GM12878 (cell line): ENCODE results near the gene ERC1. TPM values are rescaled to one million over a fixed set of nuclear protein-coding genes. Genes with fewer than 3 reads are reported as not detected.

Source experiments
- ATAC-seq: fragments of 200-7000 bp; cut with Tn5 transposase; 3 replicates; pipeline ENCODE4 v1.9.1; 2020; ENCODE audit warnings: mild to moderate bottlenecking, moderate library complexity
- BruUV-seq: library from RNA; stranded (reverse); fragments of 400-500 nt; replicated peaks from 2 replicates; lab custom pipeline; 2021; lab: Mats Ljungman, UMichigan
- CTCF ChIA-PET: fragments of 300-600 bp; sonication (Branson Sonifier 250); formaldehyde crosslinking; extraction: SDS; loops from one replicate; lab custom pipeline; 2021; ENCODE audit warnings: inconsistent platforms; lab: Yijun Ruan, JAX
- POLR2A ChIA-PET: fragments of 350-600 bp; formaldehyde crosslinking; extraction: SDS; loops from one replicate; lab custom pipeline; 2021; ENCODE audit warnings: inconsistent platforms; lab: Charles Lee
- RAD21 ChIA-PET: fragments of 300-600 bp; sonication (Branson Sonifier 250); formaldehyde crosslinking; loops from one replicate; lab custom pipeline; 2023; ENCODE audit warnings: antibody characterized with exemption; ENCODE audit not compliant: unreplicated experiment; lab: Charles Lee
- SMC1A ChIA-PET: fragments of 300-600 bp; sonication (Branson Sonifier 250); formaldehyde crosslinking; loops from one replicate; lab custom pipeline; 2023; ENCODE audit not compliant: unreplicated experiment, uncharacterized antibody; lab: Charles Lee
- DNase-seq: peaks from one replicate; pipeline ENCODE4 v3.0.0-alpha.2; 2011; ENCODE audit warnings: low read depth, low spot score
- FAIRE-seq: peaks from 3 replicates; lab custom pipeline; 2011; peaks lifted over from hg19 to GRCh38; lab: Jason Lieb, UNC
- H2AFZ ChIP-seq: 2 replicates; pipeline ENCODE4 v1.6.0; 2011; ENCODE audit warnings: low read depth, low read length, control low read depth; ENCODE audit not compliant: control insufficient read depth
- H3K27ac ChIP-seq: 2 replicates; pipeline ENCODE4 v1.5.1; 2011; ENCODE audit warnings: control low read depth; ENCODE audit not compliant: control insufficient read depth, insufficient read depth
- H3K27me3 ChIP-seq, 2 experiments: replicated peaks in 1 of 2; 2 replicates each; pipeline versions ENCODE4 v1.6.0 to v1.6.1; 2011; ENCODE audit warnings: low read length in 1 of 2; ENCODE audit not compliant: control insufficient read depth in 2 of 2, insufficient read depth in 2 of 2
- H3K36me3 ChIP-seq, 2 experiments: 2 replicates each; pipeline ENCODE4 v1.5.1; 2011; ENCODE audit warnings: low read length in 1 of 2; ENCODE audit not compliant: control insufficient read depth in 2 of 2, insufficient read depth in 2 of 2
- H3K4me1 ChIP-seq: 2 replicates; pipeline ENCODE4 v1.6.1; 2011; ENCODE audit warnings: mild to moderate bottlenecking, low read length, moderate library complexity, mixed read lengths; ENCODE audit not compliant: control insufficient read depth, insufficient read depth
- H3K4me2 ChIP-seq: 2 replicates; pipeline ENCODE4 v1.6.0; 2011; ENCODE audit warnings: control low read depth; ENCODE audit not compliant: control insufficient read depth, insufficient read depth
- H3K4me3 ChIP-seq: fragments of 200-600 bp; sonication (generic); 2 replicates; pipeline ENCODE4 v1.5.1; 2016
- H3K79me2 ChIP-seq: 2 replicates; pipeline ENCODE4 v1.6.0; 2011; ENCODE audit warnings: low read length; ENCODE audit not compliant: control insufficient read depth, insufficient read depth
- H3K9ac ChIP-seq: 2 replicates; pipeline ENCODE4 v1.8.0; 2011; ENCODE audit warnings: low read length, control low read depth, mixed read lengths; ENCODE audit not compliant: control insufficient read depth, insufficient read depth
- H3K9me3 ChIP-seq: replicated peaks from 3 replicates; pipeline ENCODE4 v1.5.1; 2011; ENCODE audit warnings: mild to moderate bottlenecking, low read length; ENCODE audit not compliant: control insufficient read depth, insufficient read depth
- H4K20me1 ChIP-seq: 2 replicates; pipeline ENCODE4 v1.6.0; 2011; ENCODE audit not compliant: control insufficient read depth, insufficient read depth
- ATF7 ChIP-seq: fragments of 450-650 bp; IDR thresholded peaks from 2 replicates; pipeline ENCODE4 v1.6.1; 2016; ENCODE audit warnings: low read depth, mild to moderate bottlenecking
- ESRRA ChIP-seq: IDR thresholded peaks from 2 replicates; pipeline ENCODE4 v1.6.1; 2012; ENCODE audit warnings: mild to moderate bottlenecking, low read length, improper control_type of control experiment
- IRF3 ChIP-seq: fragments of 450-650 bp; IDR thresholded peaks from 2 replicates; pipeline ENCODE4 v1.6.1; 2014; ENCODE audit warnings: mild to moderate bottlenecking
- KDM1A ChIP-seq: fragments of 200-600 bp; sonication (generic); IDR thresholded peaks from 2 replicates; pipeline ENCODE4 v1.6.1; 2016; ENCODE audit warnings: borderline replicate concordance
- MTA3 ChIP-seq: IDR thresholded peaks from 2 replicates; pipeline ENCODE4 v1.6.1; 2012; ENCODE audit warnings: low read length, inconsistent platforms, borderline replicate concordance
- RAD51 ChIP-seq: fragments of 450-650 bp; IDR thresholded peaks from 2 replicates; pipeline ENCODE4 v1.6.1; 2016; ENCODE audit warnings: moderate library complexity, mild to moderate bottlenecking, inconsistent platforms
- WGBS: methylation state at CpG from one replicate; pipeline ENCODE4 v1.1.6; 2016; ENCODE audit warnings: low lambda C conversion rate; ENCODE audit not compliant: insufficient replicate concordance, insufficient coverage; ENCODE audit errors: missing lambda C conversion rate; 5-methylcytosine and 5-hydroxymethylcytosine counted together
- in situ Hi-C: fragments of 300-500 bp; cut with MboI; formaldehyde crosslinking; loops from 9 replicates; pipeline ENCODE4 v1.14.3; 2018; ENCODE audit warnings: mixed read lengths
- intact Hi-C: fragments of 100-400 bp; cut with micrococcal nuclease; formaldehyde crosslinking; loops from one replicate; pipeline ENCODE4 v1.14.2; 2022; ENCODE audit not compliant: unreplicated experiment
- polyA plus RNA-seq, 11 experiments: library from polyadenylated mRNA; depleted of rRNA in 4 of 11; unstranded in 6 of 11; stranded (reverse) in 5 of 11; fragments of >200 nt; fragmentation: Nextera tagmentation in 4 of 11; fragmentation: Illumina TruSeq in 1 of 11; extraction: Ambion mirVana in 4 of 11; extraction: Trizol in 1 of 11; gene quantifications; 1 replicate in 1 of 11; 2 replicates in 10 of 11; pipeline versions ENCODE4 v1.2.1 to v1.2.3, GENCODE V29; 2011 to 2016; ENCODE audit warnings: inconsistent platforms in 2 of 11, missing spikeins in 2 of 11, low read depth in 1 of 11
- total RNA-seq, 4 experiments: library from RNA; depleted of rRNA in 3 of 4; stranded (reverse); fragments of >200 nt in 3 of 4; fragmentation: Illumina TruSeq in 1 of 4; extraction: Trizol in 1 of 4; gene quantifications; 2 replicates each; pipeline versions ENCODE4 v1.2.1 to v1.2.3, GENCODE V29; 2013 to 2021
- TF ChIP-seq, protein P1 (sequence below): IDR thresholded peaks from 2 replicates; pipeline ENCODE4 v1.6.1; 2012; ENCODE audit warnings: low read depth, low read length, improper control_type of control experiment

The ERC1 gene
- total and polyA plus RNA-seq, 10 of the 15 experiments (the other 5 are each of a cell fraction or from before 2014, with no cell fraction given): 0.75 to 8.0 (median 5.0) TPM

DNA sequence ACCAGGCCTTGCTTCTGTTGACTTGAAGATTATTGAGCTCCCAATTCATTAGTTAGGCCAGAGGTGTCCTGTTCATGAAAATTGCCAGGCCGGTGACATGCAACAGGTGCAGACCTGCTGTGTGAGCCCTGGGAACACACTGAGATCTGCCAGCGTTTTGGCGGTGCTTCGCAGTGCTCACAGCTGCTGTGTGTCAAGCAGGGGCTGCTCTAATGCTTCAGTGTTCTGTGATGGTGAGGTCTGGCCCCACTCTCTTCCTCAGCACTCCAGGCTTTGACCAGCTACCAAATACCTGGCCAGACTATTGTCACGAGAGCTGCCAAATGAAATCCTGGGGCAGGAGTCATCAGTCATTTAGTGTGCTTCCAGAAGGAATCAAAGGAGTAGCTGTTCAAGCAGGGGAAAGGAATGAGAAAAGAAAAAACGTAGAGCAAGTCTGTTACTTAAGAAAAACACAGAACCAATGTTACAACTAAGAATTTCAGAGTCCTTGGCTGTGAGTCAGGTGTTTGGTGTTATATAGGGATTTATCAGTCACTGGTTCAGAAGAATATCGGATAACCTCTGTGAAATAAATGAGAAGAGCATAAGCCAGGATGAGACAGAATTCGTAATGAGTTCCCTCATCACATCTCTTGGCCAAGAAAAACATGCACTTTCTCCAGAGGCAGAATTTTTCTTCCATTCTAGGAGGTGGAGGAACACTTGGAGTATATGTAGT is 452.6 kb downstream of the ERC1 start:
- FAIRE-seq (no peak), DNase-seq (no peak), ATAC-seq (no peak)
- BruUV-seq: no TSS peak
- Histone ChIP-seq H3K27me3 (no peaks in the 10 kb centered on the region), H4K20me1 (no peaks in the 10 kb centered on the region), H3K4me2 (no peak overlapping the region), H3K9ac (no peak overlapping the region), H3K9me3 (no peaks in the 10 kb centered on the region), H3K4me1 (peaks cover 3% of the 10 kb centered on the region), H3K27ac (no peak overlapping the region), H3K36me3 (no peaks in the 10 kb centered on the region), H2AFZ (no peak overlapping the region), H3K4me3 (no peak overlapping the region), H3K79me2 (no peaks in the 10 kb centered on the region)
- TF ChIP-seq ATF7 (no peak), ESRRA (no peak), IRF3 (no peak), RAD51 (no peak), MTA3 (no peak), KDM1A (no peak)
- TF ChIP-seq, protein P1, sequence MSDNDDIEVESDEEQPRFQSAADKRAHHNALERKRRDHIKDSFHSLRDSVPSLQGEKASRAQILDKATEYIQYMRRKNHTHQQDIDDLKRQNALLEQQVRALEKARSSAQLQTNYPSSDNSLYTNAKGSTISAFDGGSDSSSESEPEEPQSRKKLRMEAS: no peak
- CTCF ChIA-PET: interaction anchor here (1.4 to 2.0 kb wide), 3 partner anchors 13 to 326 kb away, joined by 4 to 5 read pairs (median 4); no protein-coding TSS in a partner anchor
- POLR2A ChIA-PET: no interaction called here
- intact Hi-C loops: no loop called here
- in situ Hi-C loops: no loop called here
- RAD21 ChIA-PET: no interaction called here
- SMC1A ChIA-PET: interaction anchor here (0.6 to 2.0 kb wide), 3 partner anchors 9 to 19 kb away, joined by 3 to 6 read pairs (median 3); no protein-coding TSS in a partner anchor
- 57% methylated on average over 8 of the region's 8 CpGs for WGBS
